Large intestine (tissue), 3 donors: ENCODE measurements around the gene TMEM41B. TPM values are rescaled to one million over a fixed set of nuclear protein-coding genes. Genes with fewer than 3 reads are reported as not detected.
"Not testable (repeated sequence)": the region's sequence is repeated elsewhere in the genome, so short reads cannot be mapped to it uniquely, and the experiment has no call there.

Experiments
- DNase-seq, 2 donors: peaks; one replicate each; pipeline versions ENCODE4 v3.0.0 to v3.0.0-alpha.2; 2013
- H3K27ac ChIP-seq: one replicate; pipeline ENCODE4 v1.5.1; 2013; ENCODE audit warnings: low read length
- H3K27me3 ChIP-seq: 2 replicates; pipeline ENCODE4 v1.6.1; 2013; ENCODE audit warnings: low read length; ENCODE audit not compliant: control insufficient read depth, insufficient read depth
- H3K36me3 ChIP-seq: 2 replicates; pipeline ENCODE4 v1.6.1; 2013; ENCODE audit warnings: low read length; ENCODE audit not compliant: control insufficient read depth, insufficient read depth
- H3K4me1 ChIP-seq: one replicate; pipeline ENCODE4 v1.6.1; 2013; ENCODE audit warnings: low read length; ENCODE audit not compliant: control insufficient read depth, insufficient read depth
- H3K4me3 ChIP-seq: one replicate; pipeline ENCODE4 v1.5.1; 2013; ENCODE audit warnings: low read length
- H3K9me3 ChIP-seq: one replicate; pipeline ENCODE4 v1.6.1; 2013; ENCODE audit warnings: mild to moderate bottlenecking, low read depth, low read length, moderate library complexity; ENCODE audit not compliant: control insufficient read depth
- WGBS: methylation state at CpG from one replicate; pipeline ENCODE4 v1.1.5; 2013; ENCODE audit warnings: low lambda C conversion rate; ENCODE audit not compliant: insufficient coverage; 5-methylcytosine and 5-hydroxymethylcytosine counted together
- polyA plus RNA-seq: library from polyadenylated mRNA; unstranded; fragments of 120-200 nt; gene quantifications from one replicate; pipeline ENCODE4 v1.2.1, GENCODE V29; 2013

The TMEM41B gene
- polyA plus RNA-seq, 1 donor = 33.0 TPM

GRCh38 chr11:9273376-9274336 lies 40.7 kb downstream of the TMEM41B start:
- H3K27me3 ChIP-seq = no peaks in the 10 kb centered on the region
- no peaks in the 10 kb centered on the region for H3K4me1 ChIP-seq
- no peak overlapping the region for H3K4me3 ChIP-seq
- no CpG with 5 or more reads among the region's 15 CpGs for WGBS
- DNase-seq = no peak
- no peaks in the 10 kb centered on the region for H3K9me3 ChIP-seq
- no peaks in the 10 kb centered on the region for H3K36me3 ChIP-seq
- H3K27ac ChIP-seq = no peak overlapping the region

- no peaks in the 10 kb centered on the region for H3K36me3 ChIP-seq
- peaks cover 5% of the 10 kb centered on the region for H3K4me1 ChIP-seq
- H3K4me3 ChIP-seq = no peak overlapping the region
- H3K27ac ChIP-seq = no peak overlapping the region
- H3K27me3 ChIP-seq = no peaks in the 10 kb centered on the region
- WGBS = 100% methylated on average over 1 of the region's 2 CpGs
- no peak for DNase-seq
- H3K9me3 ChIP-seq = no peaks in the 10 kb centered on the region
Measured at GRCh38 chr11:9269492-9270013, 44.8 kb downstream of the TMEM41B start.

- DNase-seq = no peak
- H3K27me3 ChIP-seq = no peaks in the 10 kb centered on the region
- no peak overlapping the region for H3K27ac ChIP-seq
- peaks cover 10% of the 10 kb centered on the region for H3K4me1 ChIP-seq
- H3K36me3 ChIP-seq = no peaks in the 10 kb centered on the region
- H3K4me3 ChIP-seq = no peak overlapping the region
- no peaks in the 10 kb centered on the region for H3K9me3 ChIP-seq
- WGBS = no CpG with 5 or more reads among the region's 4 CpGs
Measured at GRCh38 chr11:9267680-9268079, 46.7 kb downstream of the TMEM41B start.

GRCh38 chr11:9266926-9267325 lies 47.5 kb downstream of the TMEM41B start:
- DNase-seq = no peak
- WGBS = no CpG with 5 or more reads among the region's 8 CpGs
- no peak overlapping the region for H3K27ac ChIP-seq
- no peaks in the 10 kb centered on the region for H3K27me3 ChIP-seq
- no peak overlapping the region for H3K4me3 ChIP-seq
- no peaks in the 10 kb centered on the region for H3K36me3 ChIP-seq
- H3K9me3 ChIP-seq = no peaks in the 10 kb centered on the region
- peaks cover 10% of the 10 kb centered on the region for H3K4me1 ChIP-seq

GRCh38 chr11:9266132-9266736 lies 48.2 kb downstream of the TMEM41B start:
- no peaks in the 10 kb centered on the region for H3K27me3 ChIP-seq
- H3K36me3 ChIP-seq = no peaks in the 10 kb centered on the region
- H3K4me1 ChIP-seq = peaks cover 10% of the 10 kb centered on the region
- peak overlapping the region; percentile 59 for H3K4me3 ChIP-seq
- no peaks in the 10 kb centered on the region for H3K9me3 ChIP-seq
- WGBS = 30% methylated on average over 2 of the region's 13 CpGs
- peak in 1 of 2 donors; percentile 45 for DNase-seq
- H3K27ac ChIP-seq = no peak overlapping the region

GRCh38 chr11:9265211-9266131 lies 48.9 kb downstream of the TMEM41B start, which contains the start of gene DENND5A:
DENND5A (minus strand) TSS chr11:9265350; CDS start chr11:9265069, 281 bp downstream.
- 60% methylated on average over 1 of the region's 63 CpGs for WGBS
- peak; percentile 88 for DNase-seq
- H3K4me3 ChIP-seq = peak within 1 kb of the TSS; percentile 96

GRCh38 chr11:9264316-9265210 lies 49.8 kb downstream of the TMEM41B start:
- H3K4me1 ChIP-seq = peaks cover 10% of the 10 kb centered on the region
- no peaks in the 10 kb centered on the region for H3K27me3 ChIP-seq
- H3K27ac ChIP-seq = peak overlapping the region; percentile 86
- no peaks in the 10 kb centered on the region for H3K36me3 ChIP-seq
- no peaks in the 10 kb centered on the region for H3K9me3 ChIP-seq
- DNase-seq = peak; percentile 43 to 73
- H3K4me3 ChIP-seq = peak overlapping the region; percentile 96
- WGBS = no CpG with 5 or more reads among the region's 76 CpGs

More at GRCh38 chr11:9265211-9266131, 48.9 kb downstream of the TMEM41B start, which contains the start of gene DENND5A:
- Histone ChIP-seq H3K36me3 (no peaks in the 10 kb centered on the region), H3K27me3 (no peaks in the 10 kb centered on the region), H3K27ac (peak within 1 kb of the TSS; percentile 86), H3K4me1 (peaks cover 10% of the 10 kb centered on the region), H3K9me3 (no peaks in the 10 kb centered on the region)

- peak overlapping the region; percentile 96 for H3K4me3 ChIP-seq
- no peak for DNase-seq
- H3K36me3 ChIP-seq = no peaks in the 10 kb centered on the region
- H3K27ac ChIP-seq = peak overlapping the region; percentile 86
- WGBS = 40% methylated on average over 1 of the region's 9 CpGs
- H3K27me3 ChIP-seq = no peaks in the 10 kb centered on the region
- no peaks in the 10 kb centered on the region for H3K9me3 ChIP-seq
- peaks cover 10% of the 10 kb centered on the region for H3K4me1 ChIP-seq
Measured at GRCh38 chr11:9263840-9264315, 50.5 kb downstream of the TMEM41B start.

GRCh38 chr11:9260838-9261146 lies 53.6 kb downstream of the TMEM41B start:
- not testable (repeated sequence) for H3K4me3 ChIP-seq, H3K4me1 ChIP-seq, DNase-seq, H3K27me3 ChIP-seq, H3K9me3 ChIP-seq, H3K27ac ChIP-seq, H3K36me3 ChIP-seq
- WGBS = no CpG with 5 or more reads among the region's 2 CpGs
